H1 (cell line): ENCODE data around the gene NEK9. TPM values are rescaled to one million over a fixed set of nuclear protein-coding genes. Genes with fewer than 3 reads are reported as not detected.
A peak's percentile ranks its signal among the peaks of the same experiment; 100 is the strongest.

Source experiments
- CTCF ChIA-PET: fragments of 300-600 bp; sonication (Branson Sonifier 250); formaldehyde crosslinking; loops from one replicate; lab custom pipeline; 2021; ENCODE audit not compliant: partially characterized antibody; lab: Charles Lee
- POLR2A ChIA-PET: fragments of 300-600 bp; sonication (Branson Sonifier 250); formaldehyde crosslinking; loops from one replicate; lab custom pipeline; 2021; ENCODE audit warnings: inconsistent platforms; ENCODE audit not compliant: partially characterized antibody; lab: Charles Lee
- DNase-seq, 2 experiments: peaks; one replicate each; pipeline versions ENCODE4 v3.0.0 to v3.0.0-alpha.2; 2010 to 2022; ENCODE audit warnings: low spot score in 2 of 2, low read depth in 1 of 2, mixed read lengths in 1 of 2
- FAIRE-seq: peaks from 2 replicates; lab custom pipeline; 2011; peaks lifted over from hg19 to GRCh38; lab: Jason Lieb, UNC
- H2AFZ ChIP-seq: 2 replicates; pipeline ENCODE4 v1.8.1; 2012; ENCODE audit warnings: low read length, inconsistent platforms
- H2AK5ac ChIP-seq: 2 replicates; pipeline ENCODE4 v1.6.1; 2013; ENCODE audit warnings: low read depth, low read length
- H2BK120ac ChIP-seq: replicated peaks from 2 replicates; pipeline ENCODE3; 2013; ENCODE audit warnings: low read depth, low read length, inconsistent platforms
- H2BK12ac ChIP-seq: 2 replicates; pipeline ENCODE4 v1.6.1; 2013; ENCODE audit warnings: low read depth, low read length
- H2BK15ac ChIP-seq: 2 replicates; pipeline ENCODE4 v1.6.1; 2013; ENCODE audit warnings: low read length
- H2BK20ac ChIP-seq: 2 replicates; pipeline ENCODE4 v1.6.1; 2013; ENCODE audit warnings: low read length
- H2BK5ac ChIP-seq: 2 replicates; pipeline ENCODE4 v1.6.1; 2013; ENCODE audit warnings: low read depth, low read length
- H3K14ac ChIP-seq: 2 replicates; pipeline ENCODE4 v1.6.1; 2013; ENCODE audit warnings: inconsistent platforms; ENCODE audit not compliant: insufficient read length
- H3K18ac ChIP-seq: 2 replicates; pipeline ENCODE4 v1.6.1; 2013; ENCODE audit warnings: low read length; ENCODE audit errors: extremely low read depth
- H3K23ac ChIP-seq: 2 replicates; pipeline ENCODE4 v1.6.1; 2013; ENCODE audit warnings: inconsistent platforms; ENCODE audit not compliant: insufficient read length
- H3K23me2 ChIP-seq: 2 replicates; pipeline ENCODE4 v1.6.1; 2013; ENCODE audit warnings: low read depth, low read length
- H3K27ac ChIP-seq: 2 replicates; pipeline ENCODE4 v1.6.1; 2011; ENCODE audit warnings: low read depth, low read length, inconsistent platforms
- H3K27me3 ChIP-seq, 4 experiments: replicated peaks in 1 of 4; 1 replicate in 1 of 4; 2 replicates in 3 of 4; pipeline versions ENCODE4 v1.6.1 to v1.8.1; 2011 to 2013; ENCODE audit warnings: low read length in 3 of 4, mild to moderate bottlenecking in 3 of 4, inconsistent platforms in 2 of 4, mixed read lengths in 2 of 4, moderate library complexity in 1 of 4; ENCODE audit not compliant: control insufficient read depth in 3 of 4, insufficient read depth in 3 of 4; ENCODE audit errors: extremely low read depth in 1 of 4
- H3K36me3 ChIP-seq, 4 experiments: 2 replicates each; pipeline versions ENCODE4 v1.6.1 to v1.8.1; 2011 to 2013; ENCODE audit warnings: mild to moderate bottlenecking in 4 of 4, low read length in 3 of 4, moderate library complexity in 2 of 4, control low read depth in 1 of 4, inconsistent platforms in 1 of 4; ENCODE audit not compliant: insufficient read depth in 4 of 4, control insufficient read depth in 2 of 4
- H3K4ac ChIP-seq: replicated peaks from 2 replicates; pipeline ENCODE3; 2013; ENCODE audit warnings: low read length, low read depth, mixed read lengths, inconsistent platforms; ENCODE audit not compliant: insufficient read length
- H3K4me1 ChIP-seq, 4 experiments: replicated peaks in 1 of 4; 1 replicate in 1 of 4; 2 replicates in 3 of 4; pipeline versions ENCODE4 v1.6.1 to v1.8.1; 2011 to 2013; ENCODE audit warnings: low read length in 3 of 4, inconsistent platforms in 2 of 4, mixed read lengths in 1 of 4; ENCODE audit not compliant: insufficient read depth in 4 of 4, control insufficient read depth in 3 of 4
- H3K4me2 ChIP-seq, 2 experiments: 2 replicates each; pipeline versions ENCODE4 v1.6.1 to v1.8.1; 2011 to 2013; ENCODE audit warnings: low read depth in 2 of 2, low read length in 2 of 2, control low read depth in 1 of 2, inconsistent platforms in 1 of 2, mild to moderate bottlenecking in 1 of 2; ENCODE audit not compliant: insufficient read depth in 1 of 2
- H3K4me3 ChIP-seq, 4 experiments: fragments of 200-600, 300-600 bp in 1 of 4; sonication (generic), shearing (Covaris generic), sonication (Bioruptor Twin) in 1 of 4; 2 replicates each; pipeline versions ENCODE4 v1.5.1 to v1.8.1; 2011 to 2016; ENCODE audit warnings: low read length in 4 of 4, low read depth in 3 of 4, control low read depth in 2 of 4, inconsistent platforms in 2 of 4, mild to moderate bottlenecking in 2 of 4, mixed read lengths in 1 of 4, moderate library complexity in 1 of 4; ENCODE audit not compliant: insufficient read depth in 2 of 4; ENCODE audit errors: extremely low read depth in 1 of 4
- H3K56ac ChIP-seq: replicated peaks from 2 replicates; pipeline ENCODE3; 2013; ENCODE audit warnings: low read depth, mild to moderate bottlenecking, mixed read lengths, low read length, inconsistent platforms; ENCODE audit not compliant: insufficient read length
- H3K79me1 ChIP-seq: 2 replicates; pipeline ENCODE4 v1.6.1; 2013; ENCODE audit warnings: low read depth, low read length, control low read depth
- H3K79me2 ChIP-seq, 2 experiments: 2 replicates each; pipeline versions ENCODE4 v1.6.1 to v1.8.1; 2012 to 2013; ENCODE audit warnings: low read length in 2 of 2, mild to moderate bottlenecking in 2 of 2, inconsistent platforms in 1 of 2; ENCODE audit not compliant: insufficient read depth in 2 of 2, control insufficient read depth in 1 of 2
- H3K9ac ChIP-seq, 4 experiments: replicated peaks in 1 of 4; 1 replicate in 1 of 4; 2 replicates in 3 of 4; pipeline versions ENCODE4 v1.6.1 to v1.8.1; 2011 to 2013; ENCODE audit warnings: low read depth in 3 of 4, low read length in 3 of 4, control low read depth in 2 of 4, mild to moderate bottlenecking in 2 of 4, moderate library complexity in 2 of 4, inconsistent platforms in 1 of 4; ENCODE audit errors: extremely low read depth in 1 of 4
- H3K9me3 ChIP-seq, 2 experiments: 2 replicates each; pipeline versions ENCODE4 v1.6.1 to v1.8.1; 2012 to 2013; ENCODE audit warnings: mild to moderate bottlenecking in 2 of 2, moderate library complexity in 2 of 2, control low read depth in 1 of 2, inconsistent platforms in 1 of 2, low read depth in 1 of 2, low read length in 1 of 2, mixed read lengths in 1 of 2; ENCODE audit not compliant: insufficient read depth in 2 of 2
- H4K20me1 ChIP-seq, 2 experiments: replicated peaks in 1 of 2; 2 replicates each; pipeline versions ENCODE3 to v1.8.1; 2011 to 2013; ENCODE audit warnings: inconsistent platforms in 2 of 2, low read length in 2 of 2, mild to moderate bottlenecking in 1 of 2; ENCODE audit not compliant: insufficient read depth in 2 of 2, control insufficient read depth in 1 of 2
- H4K5ac ChIP-seq: 2 replicates; pipeline ENCODE4 v1.6.1; 2013; ENCODE audit warnings: low read length, low read depth, mixed read lengths, inconsistent platforms; ENCODE audit not compliant: insufficient read length
- H4K8ac ChIP-seq: 2 replicates; pipeline ENCODE4 v1.8.0; 2013; ENCODE audit warnings: mild to moderate bottlenecking, moderate library complexity, low read length, inconsistent platforms; ENCODE audit not compliant: insufficient read depth; ENCODE audit errors: extremely low read depth
- H4K91ac ChIP-seq: replicated peaks from 2 replicates; pipeline ENCODE3; 2013; ENCODE audit warnings: low read length, mixed read lengths, inconsistent platforms; ENCODE audit not compliant: insufficient read length
- ASH2L ChIP-seq: fragments of 200-600, 300-600 bp; sonication (generic); IDR thresholded peaks from one replicate; pipeline ENCODE4 v1.7.1; 2017; ENCODE audit warnings: low read length
- GABPA ChIP-seq: IDR thresholded peaks from 2 replicates; pipeline ENCODE4 v1.6.1; 2011; ENCODE audit warnings: mild to moderate bottlenecking, low read length, moderate library complexity, borderline replicate concordance; ENCODE audit not compliant: insufficient read depth
- GTF2F1 ChIP-seq: IDR thresholded peaks from 2 replicates; pipeline ENCODE4 v1.6.1; 2012; ENCODE audit warnings: low read depth, low read length, improper control_type of control experiment, borderline replicate concordance
- HDAC6 ChIP-seq: IDR thresholded peaks from one replicate; pipeline ENCODE4 v1.7.1; 2012; ENCODE audit warnings: low read depth, mild to moderate bottlenecking, inconsistent platforms, low read length, moderate library complexity
- JUND ChIP-seq: IDR thresholded peaks from 2 replicates; pipeline ENCODE4 v1.6.1; 2011; ENCODE audit warnings: mild to moderate bottlenecking, improper control_type of control experiment, low read length
- KDM5A ChIP-seq: fragments of 200-600 bp; IDR thresholded peaks from 2 replicates; pipeline ENCODE4 v1.7.1; 2012; ENCODE audit warnings: mild to moderate bottlenecking, low read length, inconsistent platforms, mixed read lengths
- RAD21 ChIP-seq, 2 experiments: IDR thresholded peaks in 1 of 2; conservative IDR thresholded peaks in 1 of 2; 2 replicates each; pipeline ENCODE4 v1.6.1; 2011; ENCODE audit warnings: low read depth in 2 of 2, low read length in 2 of 2, improper control_type of control experiment in 1 of 2, inconsistent platforms in 1 of 2, mild to moderate bottlenecking in 1 of 2, moderate library complexity in 1 of 2
- SP1 ChIP-seq: IDR thresholded peaks from 2 replicates; pipeline ENCODE4 v1.6.1; 2011; ENCODE audit warnings: low read depth, low read length
- SRF ChIP-seq: IDR thresholded peaks from 2 replicates; pipeline ENCODE4 v1.6.1; 2011; ENCODE audit warnings: mild to moderate bottlenecking, low read depth, low read length, moderate library complexity
- TAF1 ChIP-seq: IDR thresholded peaks from 2 replicates; pipeline ENCODE4 v1.6.1; 2011; ENCODE audit warnings: mild to moderate bottlenecking, low read depth, low read length
- WGBS, 2 experiments: shearing (Covaris generic) in 1 of 2; methylation state at CpG; one replicate each; pipeline versions ENCODE4 v1.1.6 to v1.1.7; 2013 to 2015; ENCODE audit warnings: low lambda C conversion rate in 2 of 2, mixed read lengths in 2 of 2, inconsistent platforms in 1 of 2, low coverage in 1 of 2, missing lambda C conversion rate in 1 of 2; ENCODE audit not compliant: insufficient replicate concordance in 2 of 2, insufficient coverage in 1 of 2, insufficient read length in 1 of 2; ENCODE audit errors: extremely low coverage in 1 of 2, missing lambda C conversion rate in 1 of 2; 5-methylcytosine and 5-hydroxymethylcytosine counted together
- polyA plus RNA-seq, 7 experiments: library from polyadenylated mRNA; depleted of rRNA in 3 of 7; stranded (reverse) in 5 of 7; unstranded in 2 of 7; fragments of >200 nt in 5 of 7; fragments of 200-250 nt in 2 of 7; gene quantifications; 1 replicate in 5 of 7; 2 replicates in 1 of 7; 4 replicates in 1 of 7; pipeline versions ENCODE4 v1.2.1 to v1.2.3, GENCODE V29; 2011 to 2013; ENCODE audit warnings: missing spikeins in 2 of 7, mixed read lengths in 2 of 7
- total RNA-seq: library from RNA; stranded (reverse); fragmentation: NEBNext Ultra II Directional; extraction: Animal tissue kit (Norgen Biotek cat#: 25700); gene quantifications from 2 replicates; pipeline ENCODE4 v1.2.1, GENCODE V29; 2021
- TF ChIP-seq, protein P1 (sequence below): IDR thresholded peaks from 2 replicates; pipeline ENCODE4 v1.6.1; 2011; ENCODE audit warnings: low read depth, mild to moderate bottlenecking, low read length; ENCODE audit not compliant: insufficient read depth

Gene NEK9
- total and polyA plus RNA-seq, 2 of the 8 experiments (the other 6 are each of a cell fraction or from before 2014, with no cell fraction given), result 16.0 to 43.6 TPM

DNA sequence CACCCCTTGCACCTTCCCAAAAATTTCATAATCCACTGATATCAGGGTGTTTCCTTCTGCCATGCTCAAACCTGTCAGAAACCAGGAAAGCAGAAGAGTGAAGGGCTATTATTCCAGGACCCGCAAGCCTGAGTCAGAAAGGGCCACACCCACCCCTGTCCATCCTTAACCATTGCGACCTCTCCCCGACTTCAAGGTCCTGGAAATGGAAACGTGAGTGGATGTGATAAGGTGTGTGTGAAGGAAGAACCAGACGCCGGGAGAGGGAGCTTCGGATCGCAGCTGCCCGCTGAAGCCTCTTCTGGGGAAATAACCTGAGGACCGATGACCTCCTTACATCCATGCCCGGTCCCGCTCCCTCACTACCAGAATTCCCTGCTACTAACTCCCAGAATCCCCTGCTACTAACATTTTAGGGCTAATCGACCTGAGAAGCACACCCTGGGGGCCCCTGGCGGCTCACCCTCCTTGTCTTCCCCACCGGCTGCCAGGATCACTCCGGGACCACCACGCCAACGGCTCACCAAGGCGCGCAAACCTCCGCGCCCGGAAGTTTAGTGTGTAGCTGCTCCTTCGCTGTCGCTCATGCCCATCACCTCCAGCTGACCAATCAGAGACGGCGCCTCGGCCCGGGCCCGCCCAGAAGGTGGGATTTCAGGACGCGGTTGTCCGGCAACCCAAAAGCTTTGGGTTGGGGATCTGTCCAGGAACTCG lies 63.2 kb downstream of the NEK9 start, which contains the start of gene ACYP1:
Gene ACYP1 (minus strand): TSS at position 534 of the 714 bp plus-strand sequence. CDS start 471 bp downstream, at position 63.
- no peak within 1 kb of the TSS for H3K27ac ChIP-seq
- TF ChIP-seq JUND (no peak), GABPA (peak; percentile 66; the same call in 1 of the 2 replicates), TAF1 (peak; percentile 44; the same call in 1 of the 2 replicates), KDM5A (no peak), SP1 (peak; percentile 98), RAD21 (IDR thresholded peaks at IDR 0.05 in 1 of 2, conservative IDR thresholded peaks at IDR 0.05 in 1 of 2; ENCODE audit: low read depth in 2 of 2, low read length in 2 of 2) (no peak), SRF (no peak), HDAC6 (no peak), ASH2L (peak; percentile 75), GTF2F1 (no peak)
- TF ChIP-seq, protein P1, sequence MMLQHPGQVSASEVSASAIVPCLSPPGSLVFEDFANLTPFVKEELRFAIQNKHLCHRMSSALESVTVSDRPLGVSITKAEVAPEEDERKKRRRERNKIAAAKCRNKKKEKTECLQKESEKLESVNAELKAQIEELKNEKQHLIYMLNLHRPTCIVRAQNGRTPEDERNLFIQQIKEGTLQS, result no peak

More for the DNA sequence above, 63.2 kb downstream of the NEK9 start, which contains the start of gene ACYP1:
- Histone ChIP-seq H2BK20ac (no peak within 1 kb of the TSS), H3K18ac (no peak within 1 kb of the TSS; the same call in none of the 2 replicates), H4K8ac (peak within 1 kb of the TSS; percentile 62), H3K79me1 (peaks cover 5% of the 10 kb centered on the region), H2BK120ac (no peak within 1 kb of the TSS), H3K56ac (peak within 1 kb of the TSS; percentile 43), H3K4me2 (peak within 1 kb of the TSS; percentile 80 to 98), H3K4me3 (peak within 1 kb of the TSS; percentile 70 to 87 (median 79)), H2BK5ac (peak within 1 kb of the TSS; percentile 47; the same call in 1 of the 2 replicates), H3K9ac (peak within 1 kb of the TSS; percentile 21 to 86 (median 65); a peak in 6 of 7 replicates), H2BK12ac (no peak within 1 kb of the TSS), H4K5ac (no peak within 1 kb of the TSS), H3K36me3 (peaks cover 0 to 9% (median 3%) of the 10 kb centered on the region in 4 experiments; a peak in 2 of 8 replicates), H3K79me2 (peaks cover 0 to 21% of the 10 kb centered on the region in 2 experiments; a peak in 2 of 4 replicates), H3K27me3 (no peaks in the 10 kb centered on the region), H3K4ac (no peak within 1 kb of the TSS), H3K23ac (no peak within 1 kb of the TSS), H2AK5ac (no peak within 1 kb of the TSS), H2AFZ (peak within 1 kb of the TSS; percentile 43; the same call in 1 of the 2 replicates), H2BK15ac (no peak within 1 kb of the TSS), H3K4me1 (no peaks in the 10 kb centered on the region; a peak in 2 of 7 replicates), H3K14ac (no peak within 1 kb of the TSS), H4K91ac (no peak within 1 kb of the TSS), H4K20me1 (no peaks in the 10 kb centered on the region), H3K9me3 (no peaks in the 10 kb centered on the region), H3K23me2 (peaks cover 10% of the 10 kb centered on the region)
- ChIA-PET CTCF (interaction anchor here (1.1 to 5.0 kb wide), 9 partner anchors 15 to 240 kb away, joined by 3 to 34 read pairs (median 3); no protein-coding TSS in a partner anchor), POLR2A (interaction anchor here (0.7 to 2.2 kb wide), 11 partner anchors 8 to 157 kb away, joined by 3 to 6 read pairs (median 3); no protein-coding TSS in a partner anchor)
- WGBS, 2 experiments, result 4% methylated on average over 32 of the region's 34 CpGs; no CpG with 5 or more reads in 1 of the 2 experiments
- DNase-seq, result peak; percentile 80 to 99
- peak; percentile 24 for FAIRE-seq
